HG03108 (cell line): ENCODE data around the gene EIF1.
"Not testable (repeated sequence)": the region's sequence is repeated elsewhere in the genome, so short reads cannot be mapped to it uniquely, and the experiment has no call there.

Experiments used
- ATAC-seq: cut with Tn5 transposase; IDR thresholded peaks from one replicate; pipeline ENCODE4 v1.9.1; 2021; ENCODE audit warnings: moderate library complexity; ENCODE audit not compliant: unreplicated experiment

The EIF1 gene

DNA sequence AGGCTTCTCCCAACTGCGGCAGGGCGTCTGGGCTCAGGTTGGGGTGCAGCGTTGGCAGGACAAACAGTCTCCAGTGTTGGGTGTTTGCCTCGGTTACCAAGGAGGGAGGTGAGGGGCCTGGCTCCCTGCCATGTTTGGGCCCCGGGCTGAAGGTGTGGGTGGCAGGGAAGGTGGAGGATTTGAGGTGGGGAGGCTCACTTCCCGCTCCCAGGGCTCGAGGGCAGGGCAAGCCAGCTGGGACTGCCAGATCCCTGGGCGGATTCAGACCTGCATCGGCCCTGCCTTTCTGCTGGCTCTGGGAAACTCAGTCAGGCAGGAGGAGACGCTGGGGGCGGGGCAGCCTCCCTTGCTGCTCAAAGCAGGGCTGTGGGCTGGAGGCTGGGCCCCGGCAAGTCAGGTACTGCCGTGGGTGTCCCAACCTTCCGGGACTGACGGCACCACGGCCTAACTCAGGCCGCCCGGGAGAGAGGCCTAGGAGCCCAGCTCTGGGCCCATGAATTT lies 33.0 kb upstream of the EIF1 start:
- no peak for ATAC-seq

DNA sequence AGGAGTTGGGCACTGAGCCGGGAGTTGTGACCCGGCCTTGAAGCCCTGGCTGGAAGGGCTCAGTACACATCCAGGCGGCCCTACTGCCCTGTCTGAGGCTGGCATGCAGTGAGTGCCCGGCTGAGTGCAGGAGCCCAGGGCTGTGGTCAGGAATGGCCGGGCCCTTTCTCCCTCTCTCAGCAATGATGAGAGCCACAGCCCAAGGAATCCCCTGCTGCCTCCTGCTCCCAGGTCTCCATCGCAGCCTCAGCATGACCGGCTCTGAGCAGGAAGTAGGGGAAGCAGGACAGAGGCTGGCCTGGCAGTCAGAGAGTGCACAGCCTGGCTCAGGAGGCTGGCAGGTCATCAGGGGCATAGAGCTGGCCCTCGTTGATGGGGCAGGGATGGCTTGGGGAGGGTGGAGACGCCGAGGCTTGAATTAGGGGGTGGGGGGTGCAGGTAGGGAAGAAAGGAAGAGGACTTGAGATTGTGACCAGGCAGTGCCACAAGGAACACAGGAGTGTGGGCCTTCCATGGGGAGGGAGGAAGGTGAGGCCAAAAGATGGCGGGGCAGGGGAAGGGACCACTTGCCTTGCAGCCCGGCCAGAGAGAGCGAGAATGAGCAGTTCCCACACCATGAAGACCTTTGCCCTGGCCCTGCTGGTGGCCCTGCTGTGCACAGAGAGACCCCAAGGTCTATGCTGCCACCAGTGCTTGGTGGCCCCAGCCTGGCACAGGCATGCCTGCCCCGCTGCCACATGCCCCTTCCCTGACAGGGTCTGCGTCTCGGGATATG lies 32.2 kb upstream of the EIF1 start:
- no peak for ATAC-seq

DNA sequence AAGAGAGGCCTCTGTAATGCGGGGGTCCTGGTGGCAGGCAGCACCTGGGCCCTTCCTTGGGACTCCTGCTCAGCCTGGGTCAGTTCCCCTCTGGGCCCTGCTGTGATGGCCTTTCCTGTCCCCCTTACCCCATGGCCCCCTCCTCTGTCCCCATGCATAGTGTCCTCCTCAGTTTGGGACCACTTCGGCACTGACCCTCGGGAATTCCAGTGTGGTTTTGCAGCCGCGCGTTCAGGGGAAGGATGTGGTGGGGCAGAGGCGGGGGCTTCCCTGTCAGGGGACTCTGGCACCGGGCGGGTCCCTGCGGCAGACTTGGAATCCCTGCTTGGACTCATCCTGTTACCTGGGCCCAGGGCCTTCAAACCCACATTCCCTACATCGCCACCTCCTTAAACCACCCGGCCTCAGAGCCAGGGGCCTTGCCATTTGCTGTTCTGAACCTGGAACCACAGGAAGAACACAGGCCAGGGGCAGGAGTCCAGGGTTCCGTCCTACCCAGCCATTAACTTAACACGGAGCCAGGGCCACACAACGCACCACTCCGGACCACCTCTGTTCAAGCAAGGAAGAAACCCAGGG lies 31.4 kb upstream of the EIF1 start:
- ATAC-seq, result no peak

GRCh38 chr17:41657936-41658335 lies 30.7 kb upstream of the EIF1 start:
- no peak for ATAC-seq

DNA sequence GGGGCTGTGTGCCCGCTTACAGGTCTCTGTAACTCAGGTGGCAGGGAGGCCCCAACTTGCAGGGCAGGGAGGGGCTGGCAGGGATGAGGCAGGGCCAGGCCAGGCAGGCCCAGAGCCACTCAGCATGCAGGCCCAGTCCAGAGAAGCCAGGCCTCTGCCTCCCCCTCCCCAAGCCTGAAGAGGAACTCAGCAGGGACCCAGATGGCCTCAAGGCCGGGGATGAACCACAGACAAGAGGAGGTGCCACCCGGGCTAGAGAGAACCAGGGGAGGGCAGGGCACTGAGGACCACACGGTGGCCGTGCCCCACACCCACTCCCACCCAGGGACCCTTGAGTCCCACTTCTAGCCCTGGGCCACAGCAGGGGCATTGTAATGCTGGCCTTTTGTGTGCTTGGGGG lies 29.8 kb upstream of the EIF1 start:
- no peak for ATAC-seq

GRCh38 chr17:41659427-41660212 lies 29.1 kb upstream of the EIF1 start:
- ATAC-seq, result no peak

GRCh38 chr17:41660221-41660711 lies 28.4 kb upstream of the EIF1 start:
- ATAC-seq, result no peak

DNA sequence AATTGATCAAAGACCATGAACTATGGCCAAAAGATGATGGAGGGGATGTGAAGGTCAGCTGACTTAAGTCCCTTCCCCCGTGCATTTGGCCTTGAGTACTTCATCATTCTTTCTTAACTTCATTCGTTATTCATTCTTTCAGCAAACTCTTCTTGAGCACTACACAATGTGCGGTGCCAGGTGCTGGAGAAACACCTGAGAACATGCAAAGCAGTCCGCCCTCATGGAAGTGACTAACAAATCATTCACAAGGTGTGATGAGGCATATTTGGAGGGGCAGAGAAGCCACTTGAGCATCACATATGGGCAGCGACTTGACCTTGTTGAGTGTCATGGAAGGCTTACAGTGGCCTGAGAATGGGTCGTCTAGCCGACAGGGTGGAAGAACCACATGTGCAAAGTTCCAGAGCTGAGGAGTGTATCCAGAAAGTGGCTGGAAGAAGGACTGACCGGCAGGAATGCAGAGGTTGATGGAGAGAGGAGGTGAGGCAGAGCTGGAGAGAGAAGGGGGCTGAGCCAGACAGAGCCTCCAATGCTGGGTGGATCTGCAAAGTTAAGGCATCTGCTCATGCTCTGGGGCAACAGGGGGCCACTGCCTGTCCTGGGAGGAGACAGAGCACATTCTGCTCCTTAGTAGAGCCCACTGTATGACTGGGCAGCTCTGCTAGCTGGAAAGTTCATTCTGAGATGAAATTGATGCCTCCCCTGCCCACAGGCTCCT lies 25.1 kb upstream of the EIF1 start:
- ATAC-seq, result no peak

DNA sequence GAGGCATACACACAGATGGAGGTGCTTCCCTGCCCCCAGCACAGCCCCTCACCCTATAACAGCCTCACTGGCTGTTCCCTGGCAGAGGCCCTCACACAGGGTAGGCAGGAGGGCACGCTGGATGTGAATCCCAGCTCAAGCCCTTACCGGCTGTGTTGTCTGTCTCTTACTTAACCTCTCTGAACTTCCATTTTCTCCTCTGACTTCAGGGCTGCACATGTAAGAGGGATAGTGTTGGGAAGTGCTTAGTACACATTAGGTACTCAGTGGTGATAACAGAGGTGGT lies 24.6 kb upstream of the EIF1 start:
- ATAC-seq, result no peak

DNA sequence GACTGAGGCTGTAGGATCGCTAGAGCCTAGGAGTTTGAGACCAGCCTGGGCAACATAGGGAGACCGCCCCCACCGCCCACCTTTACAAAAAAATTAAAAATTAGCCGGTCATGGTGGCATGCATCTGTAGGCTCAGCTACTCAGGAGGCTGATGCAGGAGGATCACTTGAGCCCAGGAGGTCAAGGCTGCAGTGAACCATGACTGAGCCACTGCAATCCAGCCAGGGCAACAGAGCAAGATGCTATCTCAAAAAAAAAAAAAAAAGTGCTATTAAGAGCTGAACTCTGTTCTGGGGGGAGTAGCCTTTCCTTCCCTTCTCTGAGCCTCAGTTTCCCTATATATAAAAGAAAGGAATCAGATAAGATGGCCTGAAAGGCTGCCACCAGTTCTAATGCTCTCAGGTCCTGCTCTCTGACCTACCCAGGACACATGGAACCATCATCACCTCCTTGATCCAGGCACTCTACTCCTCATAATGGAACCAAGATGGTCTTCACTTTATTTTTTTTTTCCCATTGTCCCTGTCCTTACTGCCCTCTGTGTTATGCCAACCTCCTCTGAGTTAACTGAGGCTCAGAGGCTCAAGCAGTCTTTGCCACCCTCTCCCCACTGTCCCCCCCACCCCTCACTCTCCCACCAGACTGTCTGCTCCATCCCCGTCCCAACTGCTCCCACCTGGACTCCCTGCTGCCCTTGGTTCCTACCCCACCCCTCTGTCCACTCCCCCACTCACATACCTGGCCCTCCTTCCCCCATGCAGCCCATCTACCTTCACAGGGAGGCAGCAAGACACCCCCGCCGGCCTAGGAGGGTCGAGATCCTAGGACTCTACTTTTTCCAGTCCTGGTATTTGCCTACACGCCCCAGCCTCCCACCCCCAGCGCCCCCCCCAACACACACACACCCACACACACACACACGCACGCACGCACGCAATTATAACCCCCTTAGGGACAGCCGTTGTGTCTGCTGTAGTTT lies 23.8 kb upstream of the EIF1 start:
- no peak for ATAC-seq

DNA sequence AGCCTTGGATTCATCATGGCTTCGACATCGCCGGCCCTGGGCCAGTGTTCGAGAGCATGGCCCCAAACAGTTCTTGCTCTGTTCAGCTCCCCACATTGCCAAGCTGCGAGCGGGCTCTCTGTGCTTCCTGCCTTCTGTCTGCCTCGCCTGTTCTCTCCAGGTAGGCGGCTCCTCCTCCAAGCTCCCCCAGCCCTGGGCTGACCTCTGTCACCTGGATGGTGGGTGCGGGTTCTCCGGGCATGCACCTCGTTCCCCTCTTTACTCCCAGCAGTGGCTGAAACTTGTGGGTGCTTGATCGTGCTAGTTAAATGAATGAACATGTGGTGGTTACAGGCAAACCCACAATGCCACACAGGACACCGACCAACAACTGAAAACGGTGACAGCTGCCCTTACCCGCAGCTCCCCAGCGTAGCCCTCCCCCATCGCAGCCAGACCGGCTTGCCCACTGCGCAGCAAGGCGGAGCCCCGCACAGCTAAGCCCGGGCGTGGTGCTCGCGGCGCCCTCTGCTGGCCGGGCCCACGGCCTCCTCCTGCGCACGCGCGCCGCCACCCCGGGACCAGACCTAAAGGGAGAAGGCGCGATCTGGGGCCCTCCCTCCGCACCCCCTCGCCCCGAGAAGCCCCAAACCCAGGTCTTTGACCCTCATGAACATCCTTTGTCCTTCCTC lies 23.0 kb upstream of the EIF1 start:
- ATAC-seq, result peak; percentile 61

GRCh38 chr17:41666237-41666641 lies 22.4 kb upstream of the EIF1 start:
- peak; percentile 39 for ATAC-seq

- peak; percentile 39 for ATAC-seq
These were observed 21.9 kb upstream of the EIF1 start for GRCh38 chr17:41666708-41667279.

- no peak for ATAC-seq
These were observed 21.2 kb upstream of the EIF1 start for GRCh38 chr17:41667280-41668041.

DNA sequence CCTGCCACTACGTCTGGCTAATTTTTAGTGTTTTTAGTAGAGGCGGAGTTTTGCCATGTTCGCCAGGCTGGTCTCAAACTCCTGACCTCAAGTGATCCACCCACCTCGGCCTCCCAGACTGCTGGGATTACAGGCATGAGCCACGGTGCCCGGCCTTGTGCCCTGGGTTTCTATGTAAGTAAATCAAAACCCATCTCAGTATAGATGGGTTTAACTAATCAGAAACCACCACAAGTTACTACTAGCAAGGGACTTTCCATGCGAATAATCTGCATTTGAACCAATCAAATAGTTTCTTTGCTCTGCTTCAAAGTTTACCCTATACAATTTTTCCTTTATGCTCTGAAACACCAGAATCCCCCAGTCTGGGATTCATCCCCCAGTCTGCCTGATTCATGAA lies 16.5 kb upstream of the EIF1 start:
- no peak for ATAC-seq

DNA sequence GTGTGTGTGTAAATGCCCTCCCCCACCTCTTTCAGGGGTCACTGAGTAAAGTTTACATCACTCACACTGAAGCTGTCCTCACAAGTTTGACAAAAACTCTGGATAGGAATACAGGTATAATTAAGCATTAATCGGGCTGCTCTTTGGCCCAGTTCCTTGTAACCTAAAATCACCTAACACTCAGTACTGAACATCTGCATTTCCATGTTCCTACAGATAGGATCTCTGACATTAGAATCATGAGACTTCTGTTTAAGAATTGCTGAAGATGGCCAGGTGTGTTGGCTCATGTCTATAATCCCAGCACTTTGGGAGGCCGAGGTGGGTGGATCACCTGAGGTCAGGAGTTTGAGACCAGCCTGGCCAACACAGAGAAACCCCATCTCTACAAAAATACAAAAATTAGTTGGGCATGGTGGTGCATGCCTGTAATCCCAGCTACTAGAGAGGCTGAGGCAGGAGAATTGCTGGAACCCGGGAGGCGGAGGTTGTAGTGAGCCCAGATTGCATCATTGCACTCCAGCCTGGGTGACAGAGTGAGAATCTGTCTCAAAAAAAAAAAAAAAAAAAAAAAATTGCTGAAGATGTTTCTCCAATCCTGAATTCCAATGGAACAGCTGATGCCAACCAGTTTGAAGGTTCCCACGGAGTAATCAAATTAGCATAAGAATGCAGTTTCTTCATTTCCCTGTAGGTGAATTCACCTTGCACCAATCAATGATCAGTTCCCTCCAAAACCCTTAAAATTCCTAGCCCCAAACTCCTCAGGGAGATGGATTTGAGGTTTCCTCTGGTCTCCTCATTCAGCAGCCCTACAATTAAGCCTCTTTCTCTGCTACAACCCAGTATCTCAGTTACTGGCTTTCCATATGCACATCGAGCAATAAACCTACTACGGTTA lies 13.3 kb upstream of the EIF1 start:
- ATAC-seq, result not testable (repeated sequence)

GRCh38 chr17:41676058-41676419 lies 12.6 kb upstream of the EIF1 start:
- no peak for ATAC-seq
